Mucosa of rectum (tissue), 2 donors: ENCODE results near the gene SALL3.

Experiments used
- H3K27ac ChIP-seq, 2 donors: one replicate each; pipeline ENCODE4 v1.7.0; 2013; ENCODE audit warnings: inconsistent platforms in 2 of 2, low read depth in 2 of 2, low read length in 2 of 2
- H3K27me3 ChIP-seq, 2 donors: one replicate each; pipeline ENCODE4 v1.7.0; 2013; ENCODE audit warnings: low read length in 2 of 2; ENCODE audit not compliant: control insufficient read depth in 2 of 2, insufficient read depth in 2 of 2
- H3K36me3 ChIP-seq, 2 donors: one replicate each; pipeline ENCODE4 v1.7.0; 2013; ENCODE audit warnings: low read length in 2 of 2; ENCODE audit not compliant: control insufficient read depth in 2 of 2, insufficient read depth in 2 of 2
- H3K4me1 ChIP-seq, 2 donors: one replicate each; pipeline ENCODE4 v1.7.0; 2013; ENCODE audit warnings: low read length in 2 of 2, mild to moderate bottlenecking in 1 of 2; ENCODE audit not compliant: control insufficient read depth in 2 of 2, insufficient read depth in 2 of 2
- H3K4me3 ChIP-seq, 2 donors: one replicate each; pipeline ENCODE4 v1.7.0; 2013; ENCODE audit warnings: low read length in 2 of 2
- H3K9ac ChIP-seq, 2 donors: one replicate each; pipeline ENCODE4 v1.7.0; 2013; ENCODE audit warnings: low read length in 2 of 2, low read depth in 1 of 2, mild to moderate bottlenecking in 1 of 2
- H3K9me3 ChIP-seq, 2 donors: one replicate each; pipeline ENCODE4 v1.7.0; 2013; ENCODE audit warnings: low read length in 2 of 2; ENCODE audit not compliant: control insufficient read depth in 2 of 2
- donor health status: healthy.
- donor health status: Normal muscosa, but diverticular disease.

SALL3 gene

DNA sequence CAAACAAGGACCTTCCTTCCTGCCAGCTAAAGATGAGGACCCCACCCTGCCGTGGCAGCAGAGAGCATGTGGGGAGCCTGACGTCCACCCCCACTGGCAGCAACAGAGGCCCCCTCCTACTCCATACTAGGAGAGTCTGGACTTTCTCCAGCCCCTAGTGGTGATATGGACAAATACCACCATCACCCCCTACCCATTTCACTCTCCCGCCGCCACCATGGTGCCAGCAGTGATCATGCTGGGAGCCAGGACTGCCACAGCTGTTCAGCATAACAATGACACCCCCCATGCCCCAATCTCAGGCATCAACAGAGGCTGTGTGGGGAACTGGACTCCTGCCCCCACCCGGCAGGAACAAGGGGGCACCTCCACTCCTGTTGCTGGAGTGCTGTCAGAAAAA, 46.9 kb downstream of the SALL3 start:
- H3K9me3 ChIP-seq = peaks cover 0 to 2% of the 10 kb centered on the region in 2 donors
- no peaks in the 10 kb centered on the region for H3K4me1 ChIP-seq
- H3K9ac ChIP-seq = no peak overlapping the region
- no peaks in the 10 kb centered on the region for H3K36me3 ChIP-seq
- H3K27ac ChIP-seq = no peak overlapping the region
- no peak overlapping the region for H3K4me3 ChIP-seq
- no peaks in the 10 kb centered on the region for H3K27me3 ChIP-seq

DNA sequence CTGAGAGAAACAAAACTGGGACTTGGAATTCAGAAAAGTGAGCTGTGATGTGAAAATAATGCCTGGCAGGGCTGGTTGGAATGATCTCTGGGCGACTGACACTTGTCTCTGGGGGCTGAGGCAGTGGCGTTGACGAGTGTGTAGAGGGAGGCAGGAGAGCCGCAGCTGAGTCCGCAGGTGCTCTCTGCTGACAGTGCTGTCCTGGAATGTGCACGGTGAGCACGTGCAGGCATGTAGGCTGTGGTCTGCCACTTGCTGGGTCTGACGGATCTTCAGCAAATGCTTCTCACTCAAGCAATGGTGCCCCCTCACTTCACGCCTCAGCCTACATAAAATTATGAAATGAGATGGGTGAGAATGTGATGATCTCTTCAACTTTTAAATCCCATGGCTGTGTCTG, 51.1 kb downstream of the SALL3 start:
- no peak overlapping the region for H3K4me3 ChIP-seq
- H3K9me3 ChIP-seq = peaks cover 0 to 2% of the 10 kb centered on the region in 2 donors

GRCh38 chr18:79042276-79042675, 62.7 kb downstream of the SALL3 start:
- H3K4me3 ChIP-seq = no peak overlapping the region

More for the DNA sequence above, 51.1 kb downstream of the SALL3 start:
- Histone ChIP-seq H3K27me3 (no peaks in the 10 kb centered on the region), H3K27ac (no peak overlapping the region), H3K9ac (no peak overlapping the region), H3K4me1 (no peaks in the 10 kb centered on the region), H3K36me3 (no peaks in the 10 kb centered on the region)

DNA sequence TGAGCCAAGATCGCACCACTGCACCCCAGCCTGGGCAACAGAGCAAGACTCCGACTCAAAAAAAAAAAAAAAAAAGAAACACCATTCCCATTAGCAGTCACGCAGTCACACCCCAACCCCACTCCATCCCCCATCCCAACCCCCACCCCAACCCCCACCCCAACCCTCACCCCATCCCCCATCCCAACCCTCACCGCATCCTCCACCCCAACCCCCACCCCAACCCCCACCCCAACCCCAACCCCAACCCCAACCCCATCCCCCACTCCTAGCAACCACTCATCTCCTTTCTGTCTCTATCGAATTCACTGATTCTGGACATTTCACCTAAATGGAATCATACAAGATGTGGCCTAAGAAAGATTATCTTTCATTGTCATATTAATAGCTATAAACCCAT, 63.7 kb downstream of the SALL3 start:
- no peak overlapping the region for H3K27ac ChIP-seq
- H3K9me3 ChIP-seq = peaks cover 0 to 3% of the 10 kb centered on the region in 2 donors
- H3K27me3 ChIP-seq = no peaks in the 10 kb centered on the region
- H3K4me3 ChIP-seq = no peak overlapping the region
- H3K4me1 ChIP-seq = no peaks in the 10 kb centered on the region
- H3K9ac ChIP-seq = no peak overlapping the region
- no peaks in the 10 kb centered on the region for H3K36me3 ChIP-seq

More at GRCh38 chr18:79042276-79042675, 62.7 kb downstream of the SALL3 start:
- Histone ChIP-seq H3K36me3 (no peaks in the 10 kb centered on the region), H3K4me1 (no peaks in the 10 kb centered on the region), H3K27me3 (no peaks in the 10 kb centered on the region), H3K9ac (no peak overlapping the region), H3K9me3 (peaks cover 0 to 5% of the 10 kb centered on the region in 2 donors), H3K27ac (no peak overlapping the region)

- no peaks in the 10 kb centered on the region for H3K9me3 ChIP-seq
- H3K27ac ChIP-seq = no peak overlapping the region
- no peaks in the 10 kb centered on the region for H3K4me1 ChIP-seq
- no peak overlapping the region for H3K9ac ChIP-seq
- H3K4me3 ChIP-seq = no peak overlapping the region
- no peaks in the 10 kb centered on the region for H3K36me3 ChIP-seq
- no peaks in the 10 kb centered on the region for H3K27me3 ChIP-seq
These were observed 66.9 kb downstream of the SALL3 start for GRCh38 chr18:79046522-79046921.

DNA sequence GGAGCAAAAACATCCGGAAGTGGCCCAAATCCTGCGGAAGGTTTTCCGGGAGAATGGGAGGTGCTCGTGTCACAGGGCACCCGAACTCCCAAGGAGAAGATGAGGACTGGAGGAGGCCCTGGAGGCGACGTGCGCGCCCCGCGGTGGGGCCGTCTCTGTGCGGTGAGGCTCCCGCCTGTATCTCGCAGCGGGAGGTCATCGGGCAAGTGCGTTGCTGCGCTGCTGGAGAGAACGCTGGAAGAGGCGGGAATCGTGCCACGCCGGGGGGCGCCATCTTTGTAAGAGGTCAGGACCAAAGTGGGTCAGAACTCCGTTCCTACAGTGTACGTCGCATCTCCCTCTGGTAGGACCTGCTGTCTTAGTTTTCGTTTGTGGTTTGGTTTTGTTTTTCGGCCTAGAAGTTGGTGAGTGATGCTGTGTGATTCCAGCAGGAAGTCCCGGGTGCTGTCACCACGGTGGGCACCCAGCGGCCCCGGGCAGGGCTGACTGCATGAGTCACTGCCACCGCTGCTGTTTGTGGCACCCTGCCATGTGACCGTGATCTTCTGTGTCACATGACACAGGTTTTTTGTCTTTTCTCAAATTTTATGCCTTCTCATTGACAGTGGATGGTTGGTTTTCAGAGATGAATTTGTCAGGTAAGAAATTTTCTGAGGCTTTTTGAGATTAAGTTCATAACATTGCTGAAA, 68.1 kb downstream of the SALL3 start:
- H3K4me3 ChIP-seq = no peak overlapping the region
- H3K9me3 ChIP-seq = no peaks in the 10 kb centered on the region
- H3K4me1 ChIP-seq = no peaks in the 10 kb centered on the region
- H3K27me3 ChIP-seq = no peaks in the 10 kb centered on the region
- H3K27ac ChIP-seq = no peak overlapping the region
- no peak overlapping the region for H3K9ac ChIP-seq
- no peaks in the 10 kb centered on the region for H3K36me3 ChIP-seq

GRCh38 chr18:79048245-79048632, 68.6 kb downstream of the SALL3 start:
- Histone ChIP-seq H3K4me1 (no peaks in the 10 kb centered on the region), H3K27ac (no peak overlapping the region)

GRCh38 chr18:79049506-79049905, 69.9 kb downstream of the SALL3 start:
- Histone ChIP-seq H3K9ac (no peak overlapping the region), H3K27me3 (peaks cover 0 to 4% of the 10 kb centered on the region in 2 donors), H3K9me3 (no peaks in the 10 kb centered on the region), H3K4me3 (no peak overlapping the region), H3K27ac (no peak overlapping the region), H3K36me3 (no peaks in the 10 kb centered on the region), H3K4me1 (no peaks in the 10 kb centered on the region)

More at GRCh38 chr18:79048245-79048632, 68.6 kb downstream of the SALL3 start:
- Histone ChIP-seq H3K9ac (no peak overlapping the region), H3K4me3 (no peak overlapping the region), H3K36me3 (no peaks in the 10 kb centered on the region), H3K27me3 (no peaks in the 10 kb centered on the region), H3K9me3 (no peaks in the 10 kb centered on the region)
